GM19397 (cell line): ENCODE measurements around the gene NDRG4.

Experiments used
- ATAC-seq: cut with Tn5 transposase; IDR thresholded peaks from one replicate; pipeline ENCODE4 v1.9.1; 2021; ENCODE audit warnings: mild to moderate bottlenecking, moderate library complexity; ENCODE audit not compliant: unreplicated experiment

Gene NDRG4

DNA sequence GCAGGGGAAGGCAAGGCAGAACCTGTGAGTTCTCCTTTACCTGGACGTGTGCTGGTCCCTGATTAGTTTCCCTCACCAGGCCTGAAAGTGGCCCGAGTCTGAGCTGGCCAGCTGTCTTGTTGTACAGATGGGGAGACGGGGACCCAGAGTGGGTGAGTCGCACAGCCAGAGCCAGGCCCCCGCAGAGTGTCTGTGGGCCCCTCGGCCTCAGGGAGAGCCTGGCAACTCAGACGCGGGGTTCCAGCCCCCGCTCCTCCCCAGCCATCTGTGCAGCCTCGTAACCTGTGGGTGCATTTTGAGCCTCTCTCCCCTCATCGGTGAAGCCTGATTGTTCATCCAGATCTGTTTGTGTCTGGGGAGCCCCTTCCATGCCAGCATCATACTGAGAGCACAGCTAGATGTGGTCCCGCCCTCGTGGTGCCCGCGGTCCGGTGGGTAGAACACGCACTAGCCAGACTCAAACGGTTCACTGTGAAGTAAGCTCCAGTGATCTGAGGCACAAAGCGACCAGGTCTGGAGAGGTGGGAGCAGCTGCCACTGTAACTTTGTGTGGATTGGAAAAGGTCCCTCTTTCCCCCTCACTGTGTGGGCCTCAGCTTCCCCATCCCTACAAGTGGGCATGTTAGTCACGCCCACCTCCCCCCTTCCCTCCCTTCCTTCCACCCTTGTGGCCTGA is 6.0 kb upstream of the NDRG4 start:
- no peak for ATAC-seq

DNA sequence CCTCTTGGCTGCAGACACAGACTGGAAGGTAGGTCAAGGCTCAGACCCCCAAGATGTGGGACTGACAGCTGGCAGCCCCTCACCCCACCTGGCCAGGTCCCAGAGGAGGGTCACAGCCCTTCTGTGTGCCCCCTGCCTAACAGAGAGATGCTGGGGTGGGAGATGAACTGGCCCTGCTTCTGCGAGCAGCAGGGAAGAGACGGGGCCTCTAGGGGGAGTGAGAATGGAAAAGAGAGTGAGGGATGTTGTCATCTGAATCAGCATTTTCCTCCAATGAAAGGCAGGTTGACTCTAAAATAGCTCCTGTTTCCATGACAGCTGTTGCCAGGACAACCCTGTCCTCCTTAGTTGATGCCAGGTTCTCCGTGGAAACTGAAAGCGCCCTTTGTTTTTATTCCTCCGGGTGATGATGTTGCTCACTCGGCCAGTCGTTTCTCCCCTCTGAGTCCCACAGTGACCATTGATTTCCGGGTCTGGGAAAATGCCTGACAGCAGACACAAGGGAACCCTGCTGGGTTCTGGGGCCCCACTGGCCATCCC is 4.9 kb upstream of the NDRG4 start:
- no peak for ATAC-seq

DNA sequence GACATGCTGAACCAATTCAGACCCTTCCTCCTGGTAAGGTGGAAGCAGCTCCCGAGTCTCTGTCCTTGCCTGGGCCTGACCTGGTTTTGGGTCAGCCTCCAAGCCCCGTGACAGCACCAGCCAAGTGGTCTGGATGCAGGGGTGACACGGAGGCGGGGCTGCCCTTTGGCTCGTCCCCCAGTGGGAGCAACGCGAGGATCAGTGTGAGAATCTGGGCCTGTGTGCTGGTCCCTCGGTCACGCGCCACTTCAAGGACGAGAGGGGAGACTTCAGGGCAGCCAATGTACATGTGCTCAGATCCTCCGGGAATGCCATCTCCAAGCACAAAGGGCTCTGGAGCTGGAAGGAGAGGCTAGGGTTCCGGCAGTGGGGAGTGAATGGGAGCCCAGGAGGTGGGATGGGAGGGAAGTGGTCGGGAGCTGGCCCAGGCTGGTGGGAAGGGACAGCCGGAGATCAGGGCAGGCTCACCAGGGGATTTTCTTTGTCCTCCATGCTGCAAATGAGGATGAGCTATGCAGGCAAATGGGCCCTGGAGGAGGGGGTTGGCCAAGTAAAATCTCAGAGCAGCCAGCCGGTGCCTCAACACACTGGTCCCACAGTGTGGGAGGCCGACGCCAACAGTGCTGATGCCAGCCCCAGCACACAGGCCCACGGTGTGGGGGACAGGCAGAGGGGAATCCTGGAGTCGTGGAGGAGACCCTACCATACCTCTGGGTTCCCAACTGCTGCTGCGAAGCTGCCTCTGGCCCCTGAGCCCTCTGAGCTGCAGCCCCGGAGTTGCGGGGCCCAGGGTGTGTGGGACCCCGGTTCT is 4.2 kb upstream of the NDRG4 start:
- ATAC-seq: no peak

DNA sequence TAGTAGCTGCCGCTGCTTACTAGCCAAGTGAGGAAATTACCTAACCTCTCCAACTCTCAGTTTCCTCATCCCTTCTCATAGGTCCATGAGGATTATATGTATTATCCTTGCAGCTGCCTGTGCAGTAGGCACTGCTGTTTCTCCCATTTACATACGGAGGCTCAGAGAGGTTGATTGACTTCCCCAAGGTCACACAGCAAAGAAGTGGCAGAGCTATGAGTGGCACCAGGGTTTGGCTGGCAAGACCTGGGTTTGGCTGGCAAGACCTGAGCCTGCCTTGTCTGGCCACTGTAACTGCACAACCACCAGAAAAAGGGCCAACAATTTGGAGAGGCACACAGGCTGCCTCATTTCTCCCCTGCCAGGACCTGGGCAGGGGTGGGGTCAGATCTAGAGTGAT is 2.5 kb upstream of the NDRG4 start:
- ATAC-seq: no peak

DNA sequence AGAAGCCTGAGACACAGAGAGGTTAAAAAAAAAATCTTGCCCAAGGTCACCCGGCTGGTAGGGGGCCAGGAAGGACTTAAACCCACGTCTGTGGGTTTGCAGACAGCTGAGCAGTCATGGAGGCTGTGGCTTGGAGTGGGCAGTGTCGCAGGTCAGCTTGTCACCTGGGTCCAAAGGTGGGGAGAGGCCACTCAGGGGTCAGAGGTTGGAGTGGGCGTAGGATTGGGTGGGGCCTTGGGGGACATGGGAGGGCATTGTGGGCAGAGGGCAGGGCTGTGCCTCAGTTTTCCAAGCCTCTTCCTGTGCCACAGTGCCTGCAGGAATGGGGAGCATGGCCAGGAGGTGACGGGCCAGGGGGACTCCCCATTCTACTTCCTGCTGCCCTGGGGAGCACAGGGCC is 2.0 kb upstream of the NDRG4 start:
- no peak for ATAC-seq

DNA sequence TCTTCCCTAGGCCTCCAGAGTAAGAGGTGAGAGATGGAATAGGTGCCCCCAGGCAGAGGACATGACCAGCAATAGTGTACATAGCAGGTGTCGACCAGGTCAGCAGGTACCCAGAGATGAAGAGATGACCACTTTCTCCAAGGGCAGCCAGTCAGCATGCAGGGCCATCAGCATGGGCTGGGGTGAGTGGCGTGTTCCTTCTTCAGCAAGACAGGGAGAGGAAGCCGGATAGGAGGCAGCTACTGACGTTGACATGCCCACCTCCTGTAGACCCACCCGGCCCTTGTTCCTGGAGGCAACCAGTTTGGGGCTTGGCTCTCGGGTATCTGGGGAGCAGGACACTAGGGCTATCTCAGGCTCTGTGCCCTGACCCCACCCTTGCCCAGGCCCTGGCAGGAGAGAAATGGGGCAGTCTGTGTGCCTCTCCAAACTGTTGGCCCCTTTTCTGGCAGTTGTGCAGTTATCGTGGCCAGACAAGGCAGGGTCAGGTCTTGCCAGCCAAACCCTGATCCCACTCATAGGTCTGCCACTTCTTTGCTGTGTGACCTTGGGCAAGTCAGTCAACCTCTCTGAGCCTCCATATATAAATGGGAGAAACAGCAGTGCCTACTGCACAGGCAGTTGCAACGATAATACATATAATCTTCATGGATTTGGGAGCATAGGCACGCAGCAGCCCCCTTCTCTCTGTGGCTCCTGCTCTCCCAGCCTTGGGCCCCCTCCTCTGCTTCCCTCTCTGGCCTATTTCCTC is 1.4 kb upstream of the NDRG4 start:
- no peak for ATAC-seq

DNA sequence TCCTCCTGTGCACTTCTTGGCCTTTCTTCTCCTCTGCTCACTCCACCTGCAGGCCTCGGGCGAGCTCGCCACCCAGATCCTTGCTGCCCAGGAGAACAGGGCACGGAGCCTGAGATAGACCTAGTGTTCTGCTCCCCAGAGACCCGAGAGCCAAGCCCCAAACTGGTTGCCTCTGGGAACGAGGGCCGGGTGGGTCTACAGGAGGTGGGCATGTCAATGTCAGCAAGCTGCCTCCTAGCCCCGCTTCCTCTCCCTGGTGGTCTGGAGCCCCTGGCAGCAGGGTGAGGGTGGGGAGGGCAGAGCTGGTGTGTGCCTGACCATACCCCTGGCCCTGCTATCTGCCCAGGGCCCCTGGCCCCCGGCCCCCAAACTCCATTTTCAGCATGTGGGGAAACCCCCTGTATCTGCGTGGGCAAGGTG is 841 bp upstream of the NDRG4 start:
- ATAC-seq: no peak

DNA sequence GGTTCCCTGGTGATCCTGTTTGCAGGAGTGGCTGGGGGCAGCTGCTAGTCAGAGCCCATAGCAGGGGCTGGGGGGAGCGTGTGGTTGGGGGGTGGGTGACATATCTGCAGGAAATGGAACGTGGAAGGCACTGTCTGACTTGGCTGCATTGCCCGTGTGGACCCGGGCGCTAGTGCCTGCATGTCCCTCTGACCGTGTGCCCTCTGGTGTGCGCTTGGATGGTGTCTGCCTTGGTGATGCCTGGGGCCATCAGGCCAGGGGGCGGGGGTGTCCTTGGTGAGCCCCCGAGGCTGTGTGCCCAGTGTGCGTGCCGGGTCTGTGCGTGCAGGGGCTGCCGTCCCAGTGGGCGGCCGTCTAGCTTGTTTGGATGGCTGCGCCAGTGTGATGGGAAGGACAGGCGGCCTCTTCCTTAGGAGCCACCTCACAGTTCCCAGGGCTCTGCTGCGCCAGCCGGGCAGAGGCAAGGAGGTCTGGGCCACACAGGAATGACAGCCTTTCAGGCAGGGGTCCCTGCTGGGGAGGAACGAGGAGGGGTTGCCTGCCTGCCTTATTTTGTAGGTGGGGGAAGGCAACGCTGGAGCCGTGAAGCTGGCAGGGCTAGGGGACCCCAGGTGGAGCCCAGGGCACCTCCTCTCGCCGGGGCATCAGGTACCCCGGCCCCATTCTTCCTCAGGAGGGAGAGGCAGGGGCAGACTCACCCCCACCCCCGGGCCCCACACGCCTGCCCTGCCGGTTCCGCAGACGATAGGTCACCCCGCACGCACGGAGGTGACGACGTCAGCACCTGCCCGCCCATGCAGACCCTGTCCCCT is 693 bp downstream of the NDRG4 start:
- no peak for ATAC-seq

DNA sequence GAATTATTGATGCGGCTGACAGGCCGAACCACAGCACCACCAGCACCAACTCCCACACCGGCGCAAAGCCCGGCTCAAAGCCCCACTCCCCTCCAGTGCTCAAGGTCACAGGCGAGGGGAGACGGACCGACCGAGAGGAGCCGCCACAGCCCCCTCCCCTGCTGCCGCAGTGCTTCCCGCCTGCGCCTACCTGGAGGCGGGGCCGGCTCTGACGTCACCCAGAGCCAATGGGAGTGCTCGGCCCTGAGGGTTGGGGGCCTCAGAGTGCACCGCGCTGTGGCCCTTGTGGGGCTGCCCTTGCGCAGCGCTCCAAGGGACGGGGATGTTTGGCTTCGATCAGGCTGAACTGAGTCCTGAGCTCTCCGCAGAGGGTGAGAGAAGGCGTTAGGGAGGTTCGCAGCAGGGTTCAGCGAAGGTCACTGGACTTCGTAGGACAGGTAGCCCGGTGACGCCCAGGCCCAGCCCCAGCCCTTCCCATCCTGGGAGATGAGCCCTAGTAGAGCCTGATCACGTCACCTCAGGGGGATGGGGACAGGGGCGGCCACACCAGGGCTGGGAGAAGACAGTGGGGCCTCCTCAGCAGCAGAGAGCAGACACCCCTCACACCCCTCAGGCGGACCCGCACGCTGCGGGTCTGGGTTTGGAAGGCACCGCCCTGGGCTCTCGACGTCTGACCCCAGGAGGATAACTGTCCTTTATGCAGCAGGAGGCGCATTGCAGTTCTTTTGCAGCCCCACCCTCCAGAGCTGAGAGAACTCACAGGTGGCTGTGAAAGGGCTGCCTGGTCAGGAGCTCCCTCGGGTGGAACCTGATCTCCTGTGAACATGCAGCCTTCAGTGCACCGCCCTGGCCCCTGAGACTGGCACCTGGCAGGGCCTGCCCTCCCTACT is 1.5 kb downstream of the NDRG4 start:
- no peak for ATAC-seq

DNA sequence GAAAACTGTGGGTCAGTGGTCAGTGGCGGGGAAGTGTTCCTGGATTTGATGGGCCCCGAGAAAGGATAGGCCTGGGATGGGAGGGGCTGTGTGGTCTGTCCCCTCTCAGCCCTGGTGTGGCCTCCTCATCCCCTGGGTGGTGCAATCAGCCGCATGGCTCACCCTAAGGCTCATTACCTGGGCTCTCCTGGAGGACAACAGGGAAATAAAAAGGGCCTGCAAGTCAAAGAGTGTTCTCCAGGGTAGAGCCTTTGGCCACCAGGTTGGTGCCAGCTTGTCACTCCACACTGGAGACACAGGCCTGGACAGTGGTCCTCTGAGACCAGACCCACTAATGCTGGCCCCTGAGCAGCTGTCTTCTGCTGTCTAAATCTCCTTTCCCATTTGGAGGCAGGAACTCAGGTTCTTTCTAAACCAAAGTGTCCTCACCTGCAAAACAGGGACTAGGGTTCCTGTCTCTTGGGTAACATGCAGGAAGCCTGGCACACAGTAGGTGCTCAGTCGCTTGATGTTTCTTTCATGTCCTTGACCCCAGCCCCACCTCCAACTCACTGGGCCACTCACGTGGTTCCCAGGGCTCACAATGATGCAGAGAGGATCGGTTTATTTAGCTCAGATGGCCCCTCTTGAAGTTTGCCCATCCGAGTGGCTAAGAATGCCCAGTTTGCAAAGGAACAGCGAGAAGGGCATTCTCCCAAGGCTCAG is 2.4 kb downstream of the NDRG4 start:
- no peak for ATAC-seq

DNA sequence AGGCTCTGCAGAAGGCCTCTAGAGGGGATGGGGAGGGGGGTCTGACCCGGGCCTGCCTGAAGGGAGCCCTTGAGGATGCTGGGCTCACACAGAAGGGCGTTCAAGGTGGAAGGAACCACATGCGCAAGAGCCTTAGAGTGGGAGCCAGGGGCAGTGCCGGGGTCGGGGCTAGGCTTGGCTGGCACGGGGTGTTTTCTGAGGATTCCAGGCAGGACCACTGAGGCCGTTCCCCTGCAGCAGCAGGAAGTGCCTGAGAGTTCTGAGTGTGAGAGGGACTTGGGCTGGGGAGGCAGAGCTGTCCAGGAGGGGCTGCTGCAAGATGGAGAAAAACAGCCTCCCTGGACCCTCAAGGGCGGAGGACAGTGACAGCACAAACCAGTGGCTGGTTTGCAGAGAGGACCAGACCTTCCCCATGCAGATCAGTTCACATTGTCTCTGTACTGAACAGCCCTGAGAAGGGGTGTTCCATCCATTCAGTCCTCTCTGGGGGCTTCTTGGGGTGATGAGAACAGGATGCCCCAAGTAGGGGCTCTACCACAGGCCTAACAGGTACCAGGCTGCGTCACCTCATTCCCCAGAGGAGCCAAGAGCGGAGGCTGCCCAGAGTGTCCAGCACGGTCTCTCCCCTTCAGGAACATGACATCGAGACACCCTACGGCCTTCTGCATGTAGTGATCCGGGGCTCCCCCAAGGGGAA is 3.4 kb downstream of the NDRG4 start:
- ATAC-seq: no peak

DNA sequence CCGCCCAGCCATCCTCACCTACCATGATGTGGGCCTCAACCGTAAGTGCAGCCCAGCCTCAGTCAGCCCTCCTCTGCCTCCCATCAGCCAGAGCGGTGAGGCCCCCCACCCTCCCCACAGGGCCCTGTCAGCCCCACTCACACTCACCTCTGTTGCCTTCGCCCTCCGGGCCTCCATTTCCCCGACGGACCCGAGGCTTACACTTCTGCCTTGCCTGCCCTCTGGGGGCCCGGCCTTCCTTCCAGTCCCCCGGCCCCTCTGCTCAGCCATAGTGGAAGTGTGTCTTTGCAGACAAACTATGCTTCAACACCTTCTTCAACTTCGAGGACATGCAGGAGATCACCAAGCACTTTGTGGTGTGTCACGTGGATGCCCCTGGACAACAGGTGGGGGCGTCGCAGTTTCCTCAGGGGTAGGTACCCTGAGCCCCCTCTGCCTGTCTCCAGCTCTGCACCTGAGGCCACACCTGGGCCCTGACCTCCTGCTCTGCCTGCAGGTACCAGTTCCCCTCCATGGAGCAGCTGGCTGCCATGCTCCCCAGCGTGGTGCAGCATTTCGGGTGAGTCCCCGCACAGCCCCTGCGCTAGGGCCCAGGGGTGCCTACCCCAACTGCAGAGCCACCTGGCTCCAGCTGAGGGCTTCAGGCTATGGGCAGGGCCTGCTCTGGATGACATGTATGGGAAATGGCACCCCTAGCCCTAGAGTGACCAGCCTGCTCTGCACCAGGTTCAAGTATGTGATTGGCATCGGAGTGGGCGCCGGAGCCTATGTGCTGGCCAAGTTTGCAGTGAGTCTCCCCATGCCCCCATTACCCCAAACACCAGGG is 4.1 kb downstream of the NDRG4 start:
- ATAC-seq: no peak

DNA sequence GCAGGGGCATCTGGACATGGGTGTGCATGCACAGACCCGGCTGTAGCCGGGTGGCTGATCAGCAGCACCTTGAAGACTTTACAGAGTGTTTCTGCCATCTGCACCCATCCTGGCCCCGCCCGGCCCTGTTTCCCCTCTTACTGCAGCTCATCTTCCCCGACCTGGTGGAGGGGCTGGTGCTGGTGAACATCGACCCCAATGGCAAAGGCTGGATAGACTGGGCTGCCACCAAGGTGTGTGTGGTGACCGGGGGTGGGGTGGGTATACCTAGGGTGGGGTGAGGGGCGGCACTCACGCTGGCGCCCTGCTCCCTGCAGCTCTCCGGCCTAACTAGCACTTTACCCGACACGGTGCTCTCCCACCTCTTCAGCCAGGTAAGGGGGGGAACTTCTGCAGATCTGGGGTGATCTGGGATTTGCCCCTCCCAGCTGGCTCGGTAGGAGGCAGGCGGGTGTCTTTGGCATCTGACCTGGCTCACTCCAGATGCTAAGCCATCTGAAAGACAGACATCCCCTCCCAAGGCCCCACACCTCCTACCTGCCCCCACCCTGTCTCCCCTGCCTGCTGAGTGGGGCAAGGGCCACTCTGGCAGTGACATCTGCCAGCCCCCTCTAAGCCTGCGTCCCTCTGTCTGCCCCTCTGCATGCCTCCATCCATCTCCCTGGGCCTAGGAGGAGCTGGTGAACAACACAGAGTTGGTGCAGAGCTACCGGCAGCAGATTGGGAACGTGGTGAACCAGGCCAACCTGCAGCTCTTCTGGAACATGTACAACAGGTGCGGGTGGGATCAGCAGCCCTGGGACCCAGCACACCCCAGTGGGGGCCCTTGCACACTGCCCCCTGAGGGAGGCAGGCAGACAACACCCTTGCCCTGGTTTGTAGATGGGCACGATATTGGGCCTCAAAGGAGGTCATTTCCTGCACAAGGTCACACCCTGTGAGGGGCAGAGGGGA is 6.6 kb downstream of the NDRG4 start:
- no peak for ATAC-seq

DNA sequence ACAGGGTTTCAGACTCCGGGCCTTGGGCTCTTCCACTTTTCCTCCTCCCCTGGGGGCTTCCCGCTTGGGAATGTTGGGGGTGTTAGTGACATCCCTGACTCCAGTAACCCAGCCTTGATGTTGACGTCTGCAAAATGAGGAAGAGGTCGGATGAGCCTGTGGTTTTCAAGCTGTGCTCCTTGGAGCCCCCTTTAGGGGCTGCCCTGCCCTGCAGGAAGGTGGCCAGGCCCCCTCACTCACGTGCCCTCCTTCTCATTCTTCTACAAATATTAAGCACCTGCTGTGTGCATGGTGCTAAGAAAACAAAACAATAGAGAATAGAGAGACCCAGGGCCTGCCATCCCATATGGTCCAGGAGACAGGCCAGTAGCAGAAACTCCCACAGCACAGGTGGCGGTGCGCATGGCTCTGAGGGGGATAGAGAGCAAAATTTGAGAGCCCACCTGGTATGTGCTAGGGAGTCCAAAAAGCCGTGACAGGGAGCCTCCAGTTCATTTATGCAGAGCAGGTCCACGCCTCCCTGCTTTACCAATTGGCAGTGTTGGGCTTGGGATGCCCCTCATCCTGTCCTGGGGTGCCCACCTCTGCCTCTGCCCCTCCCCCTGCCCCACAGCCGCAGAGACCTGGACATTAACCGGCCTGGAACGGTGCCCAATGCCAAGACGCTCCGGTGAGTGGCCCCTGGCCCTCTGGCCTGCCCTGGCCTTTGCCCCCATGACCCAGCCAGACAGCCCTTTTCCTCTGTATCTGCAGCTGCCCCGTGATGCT is 7.4 kb downstream of the NDRG4 start:
- no peak for ATAC-seq

DNA sequence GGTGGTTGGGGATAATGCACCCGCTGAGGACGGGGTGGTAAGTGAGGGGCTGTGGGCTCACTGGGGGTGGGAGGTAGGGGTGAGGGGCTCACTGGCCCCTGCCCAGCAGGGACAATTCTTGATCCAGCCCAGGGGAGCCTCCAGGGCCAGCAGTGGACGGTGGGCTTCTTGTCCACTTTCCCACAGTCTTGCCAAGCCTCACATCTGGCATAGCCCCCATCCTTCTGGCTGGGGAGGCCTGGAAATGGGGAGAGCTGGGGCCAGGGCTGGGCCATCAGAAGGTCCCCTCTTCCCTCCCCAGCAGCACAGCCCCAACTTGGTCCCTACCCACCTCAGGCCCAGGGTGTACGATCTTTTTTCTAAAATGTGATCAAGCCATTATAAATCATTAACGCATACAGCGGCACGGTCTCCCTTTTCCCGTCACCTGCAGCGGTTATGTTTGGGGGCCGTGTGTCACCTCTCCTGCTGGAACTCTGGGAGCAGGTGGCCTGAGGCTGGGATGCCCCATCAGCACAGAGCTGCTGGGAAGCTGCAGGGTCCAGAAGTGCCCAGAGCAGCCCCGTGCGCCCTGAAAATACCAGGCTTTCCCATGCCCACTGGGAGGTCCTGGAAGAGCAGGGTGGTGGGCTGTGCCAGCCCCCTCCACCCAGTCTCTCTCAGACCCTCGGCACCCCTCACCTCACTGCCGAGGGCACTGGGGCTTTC is 8.2 kb downstream of the NDRG4 start:
- no peak for ATAC-seq
